Glutamatergic neuron (in vitro differentiated cells): Measurements from ENCODE around the gene TBL1XR1. TPM values are rescaled to one million over a fixed set of nuclear protein-coding genes. Genes with fewer than 3 reads are reported as not detected.

Experiments
- DNase-seq: peaks from one replicate; pipeline ENCODE4 v3.0.0; 2022
- H3K27ac Mint-ChIP-seq: one replicate; pipeline ENCODE4 v1.8.0; 2020; ENCODE audit warnings: mild to moderate bottlenecking, mixed read lengths, inconsistent platforms; ENCODE audit not compliant: unreplicated experiment
- H3K27me3 Mint-ChIP-seq: one replicate; pipeline ENCODE4 v1.8.0; 2020; ENCODE audit warnings: mild to moderate bottlenecking, moderate library complexity, mixed read lengths, inconsistent platforms; ENCODE audit not compliant: unreplicated experiment
- H3K36me3 Mint-ChIP-seq: one replicate; pipeline ENCODE4 v1.8.0; 2020; ENCODE audit warnings: mild to moderate bottlenecking, mixed read lengths, inconsistent platforms; ENCODE audit not compliant: unreplicated experiment
- H3K4me1 Mint-ChIP-seq: one replicate; pipeline ENCODE4 v1.8.0; 2020; ENCODE audit warnings: mild to moderate bottlenecking, low read depth, mixed read lengths, inconsistent platforms; ENCODE audit not compliant: unreplicated experiment
- H3K4me3 Mint-ChIP-seq: one replicate; pipeline ENCODE4 v1.8.0; 2020; ENCODE audit warnings: mild to moderate bottlenecking, mixed read lengths, inconsistent platforms; ENCODE audit not compliant: unreplicated experiment
- H3K9me3 Mint-ChIP-seq: one replicate; pipeline ENCODE4 v1.8.0; 2020; ENCODE audit warnings: mild to moderate bottlenecking, moderate library complexity, mixed read lengths, inconsistent platforms; ENCODE audit not compliant: unreplicated experiment
- CTCF ChIP-seq: fragments of 200-600 bp; sonication (generic); IDR thresholded peaks from one replicate; pipeline ENCODE4 v1.5.0; 2021; ENCODE audit not compliant: partially characterized antibody, unreplicated experiment
- total RNA-seq: library from RNA; stranded (reverse); fragmentation: NEBNext Ultra II Directional; extraction: Animal tissue kit (Norgen Biotek cat#: 25700); gene quantifications from one replicate; pipeline ENCODE4 v1.2.1, GENCODE V29; 2021; ENCODE audit not compliant: unreplicated experiment

TBL1XR1 gene
- total RNA-seq, 1 donor from 2014 or later, result 101 TPM

GRCh38 chr3:177057768-177058167 is 139.5 kb downstream of the TBL1XR1 start:
- Mint-ChIP-seq H3K27ac (no peak overlapping the region), H3K4me1 (peaks cover 2% of the 10 kb centered on the region), H3K9me3 (no peaks in the 10 kb centered on the region), H3K4me3 (no peak overlapping the region), H3K27me3 (no peaks in the 10 kb centered on the region), H3K36me3 (no peaks in the 10 kb centered on the region)
- TF ChIP-seq CTCF, result no peak
- no peak for DNase-seq

- Mint-ChIP-seq H3K27me3 (no peaks in the 10 kb centered on the region), H3K4me1 (peaks cover 2% of the 10 kb centered on the region), H3K9me3 (no peaks in the 10 kb centered on the region), H3K27ac (no peak overlapping the region), H3K4me3 (no peak overlapping the region), H3K36me3 (no peaks in the 10 kb centered on the region)
- TF ChIP-seq CTCF, result no peak
- DNase-seq, result no peak
These were observed 140.4 kb downstream of the TBL1XR1 start for GRCh38 chr3:177056927-177057326.

GRCh38 chr3:177055605-177056571 is 141.4 kb downstream of the TBL1XR1 start:
- H3K4me3 Mint-ChIP-seq, result no peak overlapping the region
- no peak overlapping the region for H3K27ac Mint-ChIP-seq
- no peak for DNase-seq
- no peaks in the 10 kb centered on the region for H3K27me3 Mint-ChIP-seq
- no peaks in the 10 kb centered on the region for H3K9me3 Mint-ChIP-seq
- peaks cover 6% of the 10 kb centered on the region for H3K4me1 Mint-ChIP-seq
- no peak for TF ChIP-seq CTCF
- no peaks in the 10 kb centered on the region for H3K36me3 Mint-ChIP-seq

- Mint-ChIP-seq H3K36me3 (no peaks in the 10 kb centered on the region), H3K9me3 (no peaks in the 10 kb centered on the region), H3K4me3 (no peak overlapping the region), H3K27ac (no peak overlapping the region), H3K27me3 (no peaks in the 10 kb centered on the region), H3K4me1 (peaks cover 6% of the 10 kb centered on the region)
- no peak for DNase-seq
- TF ChIP-seq CTCF, result no peak
These were observed 144.2 kb downstream of the TBL1XR1 start for GRCh38 chr3:177053107-177053506.

GRCh38 chr3:177051411-177051810 is 145.9 kb downstream of the TBL1XR1 start:
- Mint-ChIP-seq H3K36me3 (no peaks in the 10 kb centered on the region), H3K27ac (peak overlapping the region; percentile 72), H3K4me3 (no peak overlapping the region), H3K9me3 (no peaks in the 10 kb centered on the region), H3K4me1 (peaks cover 6% of the 10 kb centered on the region), H3K27me3 (no peaks in the 10 kb centered on the region)
- DNase-seq, result no peak
- TF ChIP-seq CTCF, result no peak
